HepG2 (cell line): ENCODE data around the gene CSNK1D. TPM values are rescaled to one million over a fixed set of nuclear protein-coding genes. Genes with fewer than 3 reads are reported as not detected.
A peak's percentile ranks its signal among the peaks of the same experiment; 100 is the strongest.

ENCODE experiments used
- BRD4 ChIP-seq: sonication (generic); formaldehyde crosslinking; IDR thresholded peaks from 2 replicates; pipeline ENCODE4 v1.4.0; 2020; ENCODE audit warnings: missing genetic modification reagents
- DMAP1 ChIP-seq: IDR thresholded peaks from 2 replicates; pipeline ENCODE4 v1.6.1; 2016
- EP300 ChIP-seq, 3 experiments: sonication (generic) in 1 of 3; formaldehyde crosslinking in 1 of 3; IDR thresholded peaks; 2 replicates each; pipeline versions ENCODE4 v1.5.1 to v1.6.1; 2011 to 2020; ENCODE audit warnings: low read depth in 2 of 3, low read length in 2 of 3, borderline replicate concordance in 1 of 3, improper control_type of control experiment in 1 of 3, mild to moderate bottlenecking in 1 of 3, missing genetic modification reagents in 1 of 3, moderate library complexity in 1 of 3
- HNRNPK ChIP-seq: fragments of 200-400 bp; formaldehyde crosslinking; IDR thresholded peaks from 2 replicates; pipeline ENCODE4 v1.6.1; 2018; ENCODE audit warnings: low read length, low read depth, moderate library complexity, mild to moderate bottlenecking; ENCODE audit not compliant: poor library complexity, severe bottlenecking
- MED1 ChIP-seq: sonication (generic); formaldehyde crosslinking; IDR thresholded peaks from 2 replicates; pipeline ENCODE4 v1.4.0; 2020; ENCODE audit warnings: missing genetic modification reagents
- NFYB ChIP-seq: sonication (generic); formaldehyde crosslinking; IDR thresholded peaks from 2 replicates; pipeline ENCODE4 v1.4.0; 2020; ENCODE audit warnings: missing genetic modification reagents
- RARG ChIP-seq: sonication (generic); formaldehyde crosslinking; IDR thresholded peaks from 2 replicates; pipeline ENCODE4 v1.4.0; 2020; ENCODE audit warnings: low read depth, mild to moderate bottlenecking, missing genetic modification reagents
- SMAD1 ChIP-seq: sonication (generic); formaldehyde crosslinking; IDR thresholded peaks from 2 replicates; pipeline ENCODE4 v1.4.0; 2020; ENCODE audit warnings: missing genetic modification reagents, low read depth, mild to moderate bottlenecking, borderline replicate concordance
- SP5 ChIP-seq: IDR thresholded peaks from 2 replicates; pipeline ENCODE4 v1.6.1; 2016; ENCODE audit warnings: low read depth, borderline replicate concordance
- SUZ12 ChIP-seq: fragments of 150-350 bp; IDR thresholded peaks from 2 replicates; pipeline ENCODE4 v1.6.1; 2014; ENCODE audit warnings: low read depth, low read length
- THYN1 ChIP-seq: sonication (generic); formaldehyde crosslinking; IDR thresholded peaks from 2 replicates; pipeline ENCODE4 v1.8.1; 2023; ENCODE audit warnings: low read depth, mild to moderate bottlenecking, moderate library complexity, missing genetic modification reagents, borderline replicate concordance
- WIZ ChIP-seq: sonication (generic); formaldehyde crosslinking; IDR thresholded peaks from 2 replicates; pipeline ENCODE4 v1.5.1; 2020; ENCODE audit warnings: mild to moderate bottlenecking, missing genetic modification reagents
- ZBTB1 ChIP-seq: sonication (generic); formaldehyde crosslinking; IDR thresholded peaks from 2 replicates; pipeline ENCODE4 v1.4.0; 2020; ENCODE audit warnings: missing genetic modification reagents, borderline replicate concordance
- ZBTB38 ChIP-seq: sonication (generic); formaldehyde crosslinking; IDR thresholded peaks from 2 replicates; pipeline ENCODE4 v1.5.1; 2020; ENCODE audit warnings: mild to moderate bottlenecking, missing genetic modification reagents
- ZKSCAN5 ChIP-seq: sonication (generic); formaldehyde crosslinking; IDR thresholded peaks from 2 replicates; pipeline ENCODE4 v1.5.1; 2020; ENCODE audit warnings: mild to moderate bottlenecking, missing genetic modification reagents
- ZNF142 ChIP-seq: sonication (generic); formaldehyde crosslinking; IDR thresholded peaks from 2 replicates; pipeline ENCODE4 v1.4.0; 2020; ENCODE audit warnings: missing genetic modification reagents
- ZNF276 ChIP-seq: sonication (generic); formaldehyde crosslinking; IDR thresholded peaks from 2 replicates; pipeline ENCODE4 v1.4.0; 2020; ENCODE audit warnings: mild to moderate bottlenecking, low read depth, missing genetic modification reagents
- ZNF317 ChIP-seq: sonication (generic); formaldehyde crosslinking; IDR thresholded peaks from 2 replicates; pipeline ENCODE4 v1.5.0; 2020; ENCODE audit warnings: mild to moderate bottlenecking, missing genetic modification reagents
- ZNF33A ChIP-seq: sonication (generic); formaldehyde crosslinking; IDR thresholded peaks from 2 replicates; pipeline ENCODE4 v1.5.1; 2020; ENCODE audit warnings: missing genetic modification reagents, mild to moderate bottlenecking, moderate library complexity, borderline replicate concordance
- ZNF670 ChIP-seq: sonication (generic); formaldehyde crosslinking; IDR thresholded peaks from 2 replicates; pipeline ENCODE4 v1.8.0; 2022; ENCODE audit warnings: mild to moderate bottlenecking, missing genetic modification reagents, borderline replicate concordance
- ZNF674 ChIP-seq: sonication (generic); formaldehyde crosslinking; IDR thresholded peaks from 2 replicates; pipeline ENCODE4 v1.5.0; 2020; ENCODE audit warnings: low read depth, mild to moderate bottlenecking, missing genetic modification reagents
- ZSCAN29 ChIP-seq: sonication (generic); formaldehyde crosslinking; conservative IDR thresholded peaks from 2 replicates; pipeline ENCODE4 v1.4.0; 2020; ENCODE audit warnings: mild to moderate bottlenecking, missing genetic modification reagents
- ZSCAN30 ChIP-seq: sonication (generic); formaldehyde crosslinking; IDR thresholded peaks from 2 replicates; pipeline ENCODE4 v1.5.0; 2020; ENCODE audit warnings: mild to moderate bottlenecking, missing genetic modification reagents
- polyA plus RNA-seq, 8 experiments: library from polyadenylated mRNA; depleted of rRNA in 3 of 8; stranded (reverse) in 7 of 8; unstranded in 1 of 8; fragments of >200 nt; fragmentation: Illumina TruSeq in 4 of 8; extraction: Trizol in 4 of 8; gene quantifications; 2 replicates each; pipeline versions ENCODE4 v1.2.1 to v1.2.3, GENCODE V29; 2011 to 2016; ENCODE audit warnings: low read depth in 4 of 8, missing spikeins in 1 of 8, mixed read lengths in 1 of 8; ENCODE audit not compliant: insufficient read depth in 1 of 8
- total RNA-seq, 5 experiments: library from RNA; depleted of rRNA; stranded (reverse); fragments of >200 nt; fragmentation: Illumina TruSeq; extraction: Trizol; gene quantifications; 2 replicates each; pipeline ENCODE4 v1.2.3, GENCODE V29; 2016; ENCODE audit warnings: low read depth in 1 of 5

Gene CSNK1D
- total and polyA plus RNA-seq, 2 of the 13 experiments (the other 11 are each of a cell fraction or from before 2014, with no cell fraction given): 31.5 to 128 TPM

- TF ChIP-seq BRD4 (no peak; the same call in 1 of the 2 replicates), ZBTB38 (CRISPR knock-in tag) (no peak; the same call in 1 of the 2 replicates), NFYB (no peak), THYN1 (no peak), SP5 (CRISPR knock-in tag) (peak; percentile 90), ZBTB1 (CRISPR knock-in tag) (no peak), SMAD1 (CRISPR knock-in tag) (no peak), ZNF674 (no peak), ZNF276 (no peak; the same call in 1 of the 2 replicates), ZSCAN30 (CRISPR knock-in tag) (no peak), SUZ12 (no peak), ZNF33A (CRISPR knock-in tag) (no peak), ZSCAN29 (CRISPR knock-in tag) (no peak), HNRNPK (no peak), ZNF317 (CRISPR knock-in tag) (no peak), ZKSCAN5 (CRISPR knock-in tag) (no peak), ZNF670 (no peak), EP300 (IDR thresholded peaks at IDR 0.05; ENCODE audit: low read depth in 2 of 2, low read length in 2 of 2) (0 out of 4 replicates have a peak, but pooled peaks of 1 of the 2 experiments have one; percentile 37), EP300 (CRISPR knock-in tag; IDR thresholded peaks at IDR 0.05; ENCODE audit: borderline replicate concordance) (no peak), MED1 (0 out of 2 replicates have a peak, but pooled peaks have one; percentile 34), WIZ (no peak), ZNF142 (CRISPR knock-in tag) (no peak; the same call in none of the 2 replicates), RARG (CRISPR knock-in tag) (no peak), DMAP1 (CRISPR knock-in tag) (no peak)
These were observed 57.0 kb downstream of the CSNK1D start (continued) for GRCh38 chr17:82216301-82217119.
